ENCODE results near the gene FTCD. TPM values are rescaled to one million over a fixed set of nuclear protein-coding genes. Genes with fewer than 3 reads are reported as not detected.
"Not testable (repeated sequence)": the region's sequence is repeated elsewhere in the genome, so short reads cannot be mapped to it uniquely, and the experiment has no call there.

Gene FTCD
- total RNA-seq, 2 donors from 2014 or later, result 0.27 TPM; not detected in 1

- Histone ChIP-seq H3K4me1 (ENCODE audit: control insufficient read depth in 1 of 2, low read depth in 2 of 2) (no peaks in the 10 kb centered on the region), H3K27me3 (replicated peaks; ENCODE audit: insufficient read depth) (no peaks in the 10 kb centered on the region), H3K27ac (no peak overlapping the region), H3K36me3 (no peaks in the 10 kb centered on the region), H3K9me3 (no peaks in the 10 kb centered on the region), H3K4me3 (no peak overlapping the region)
- ATAC-seq (ENCODE audit: insufficient number of reproducible peaks, low FRiP score, low read depth), result no peak
- TF ChIP-seq, protein P1, sequence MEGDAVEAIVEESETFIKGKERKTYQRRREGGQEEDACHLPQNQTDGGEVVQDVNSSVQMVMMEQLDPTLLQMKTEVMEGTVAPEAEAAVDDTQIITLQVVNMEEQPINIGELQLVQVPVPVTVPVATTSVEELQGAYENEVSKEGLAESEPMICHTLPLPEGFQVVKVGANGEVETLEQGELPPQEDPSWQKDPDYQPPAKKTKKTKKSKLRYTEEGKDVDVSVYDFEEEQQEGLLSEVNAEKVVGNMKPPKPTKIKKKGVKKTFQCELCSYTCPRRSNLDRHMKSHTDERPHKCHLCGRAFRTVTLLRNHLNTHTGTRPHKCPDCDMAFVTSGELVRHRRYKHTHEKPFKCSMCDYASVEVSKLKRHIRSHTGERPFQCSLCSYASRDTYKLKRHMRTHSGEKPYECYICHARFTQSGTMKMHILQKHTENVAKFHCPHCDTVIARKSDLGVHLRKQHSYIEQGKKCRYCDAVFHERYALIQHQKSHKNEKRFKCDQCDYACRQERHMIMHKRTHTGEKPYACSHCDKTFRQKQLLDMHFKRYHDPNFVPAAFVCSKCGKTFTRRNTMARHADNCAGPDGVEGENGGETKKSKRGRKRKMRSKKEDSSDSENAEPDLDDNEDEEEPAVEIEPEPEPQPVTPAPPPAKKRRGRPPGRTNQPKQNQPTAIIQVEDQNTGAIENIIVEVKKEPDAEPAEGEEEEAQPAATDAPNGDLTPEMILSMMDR (IDR thresholded peaks at IDR 0.05), result no peak
- no peak for DNase-seq (ENCODE audit: low spot score)
Measured at GRCh38 chr21:46173573-46173972, 18.2 kb upstream of the FTCD start.

DNA sequence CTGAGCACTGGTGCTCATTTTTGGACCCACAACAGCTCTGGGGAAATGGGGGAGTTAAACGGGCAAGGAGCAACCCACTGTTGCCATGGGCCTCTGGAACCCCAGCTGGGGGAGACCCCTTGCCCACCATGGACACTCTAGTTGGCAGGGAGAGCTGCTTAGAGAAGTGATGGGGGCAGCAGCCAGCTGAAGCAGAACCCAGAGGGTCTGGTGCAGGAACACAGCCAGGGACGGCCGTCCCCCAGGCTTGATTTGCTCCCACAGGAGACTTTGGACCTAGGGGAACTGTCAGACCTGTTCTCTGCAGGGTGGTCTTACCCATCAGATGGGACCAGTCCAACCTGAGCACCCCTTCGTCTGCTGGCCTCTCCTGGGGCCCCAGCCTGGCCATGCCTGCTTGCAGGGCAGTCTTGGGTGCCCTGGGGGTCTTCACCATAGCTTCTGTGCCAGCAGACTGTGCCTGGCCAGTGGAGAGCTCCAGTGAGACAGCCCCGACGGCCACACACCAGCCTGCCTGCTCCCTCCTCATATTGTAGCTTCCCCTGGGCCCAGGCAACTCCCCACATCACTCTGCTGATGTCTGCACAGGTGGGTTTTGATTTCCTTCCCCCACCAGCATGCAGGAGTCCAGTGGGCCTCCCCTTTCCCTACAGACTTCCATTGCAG is 17.6 kb upstream of the FTCD start:
- ATAC-seq (ENCODE audit: insufficient number of reproducible peaks, low FRiP score, low read depth) (no peak), DNase-seq (ENCODE audit: low spot score) (no peak)
- no peak overlapping the region for H3K4me3 ChIP-seq
- H3K9me3 ChIP-seq, result no peaks in the 10 kb centered on the region
- TF ChIP-seq, protein P1 (IDR thresholded peaks at IDR 0.05), result no peak
- H3K36me3 ChIP-seq, result no peaks in the 10 kb centered on the region
- H3K4me1 ChIP-seq (ENCODE audit: control insufficient read depth in 1 of 2, low read depth in 2 of 2), result no peaks in the 10 kb centered on the region
- H3K27ac ChIP-seq, result no peak overlapping the region
- no peaks in the 10 kb centered on the region for H3K27me3 ChIP-seq (replicated peaks; ENCODE audit: insufficient read depth)

DNA sequence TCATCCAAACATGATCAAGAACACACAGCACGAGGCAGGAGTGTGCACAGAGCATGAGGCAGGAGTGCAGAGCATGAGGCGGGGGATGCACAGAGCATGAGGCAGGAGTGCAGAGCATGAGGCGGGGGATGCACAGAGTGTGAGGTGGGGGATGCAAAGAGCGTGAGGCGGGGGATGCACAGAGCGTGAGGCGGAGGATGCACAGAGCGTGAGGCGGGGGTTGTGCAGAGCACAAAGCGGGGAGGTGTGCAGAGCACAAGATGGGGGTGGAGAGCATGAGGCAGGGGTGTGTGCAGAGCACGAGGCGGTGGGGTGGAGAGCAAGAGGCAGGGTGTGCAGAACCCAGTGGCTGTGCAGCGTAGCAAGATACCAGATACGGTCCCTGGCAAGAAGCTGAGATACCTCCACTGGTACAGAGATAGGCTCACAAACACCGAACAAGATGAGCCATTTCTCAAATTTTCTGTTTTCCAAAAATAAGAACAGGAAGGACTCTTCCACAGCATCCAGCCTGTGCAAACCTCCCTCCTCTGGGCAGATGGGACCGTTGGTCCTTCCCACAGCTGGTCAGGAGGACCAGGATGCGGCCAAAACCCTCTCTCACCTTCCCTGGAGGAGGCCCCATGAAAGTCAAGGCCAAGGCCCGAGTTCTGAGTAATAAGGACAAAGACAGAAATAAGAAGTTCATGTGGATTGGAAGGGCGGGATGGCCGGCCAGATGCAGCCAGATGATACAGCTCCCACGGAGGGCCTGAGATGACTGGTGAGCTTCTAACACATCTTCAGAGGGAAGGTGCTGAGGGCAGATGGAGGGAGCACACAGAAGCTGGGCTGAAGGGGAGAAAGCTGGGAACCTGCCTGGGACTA is 16.9 kb upstream of the FTCD start:
- Histone ChIP-seq H3K4me3 (no peak overlapping the region), H3K36me3 (no peaks in the 10 kb centered on the region), H3K4me1 (ENCODE audit: control insufficient read depth in 1 of 2, low read depth in 2 of 2) (no peaks in the 10 kb centered on the region), H3K27me3 (replicated peaks; ENCODE audit: insufficient read depth) (no peaks in the 10 kb centered on the region), H3K9me3 (no peaks in the 10 kb centered on the region), H3K27ac (no peak overlapping the region)
- DNase-seq (ENCODE audit: low spot score) (no peak), ATAC-seq (ENCODE audit: insufficient number of reproducible peaks, low FRiP score, low read depth) (no peak)
- TF ChIP-seq, protein P1 (IDR thresholded peaks at IDR 0.05), result no peak

DNA sequence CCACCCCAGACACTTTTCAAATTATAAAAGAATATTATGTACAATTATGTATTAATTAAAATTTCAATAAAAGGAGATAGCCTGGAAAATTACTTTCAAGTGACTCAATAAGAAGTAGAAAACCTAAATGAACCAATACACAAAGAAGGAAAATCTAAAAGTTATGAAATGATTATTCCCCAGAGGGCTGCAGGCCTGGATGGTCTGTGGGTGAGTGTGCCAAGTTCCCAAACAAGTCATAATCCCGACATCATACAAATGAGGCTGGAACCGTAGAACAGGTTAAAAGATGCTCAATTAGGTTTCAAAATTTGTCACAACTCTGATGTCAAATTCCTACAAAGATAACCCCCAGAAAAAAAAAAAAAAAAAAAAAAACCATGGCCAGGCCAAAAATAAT is 16.2 kb upstream of the FTCD start:
- no peak overlapping the region for H3K4me3 ChIP-seq
- H3K27ac ChIP-seq, result no peak overlapping the region
- no peaks in the 10 kb centered on the region for H3K4me1 ChIP-seq (ENCODE audit: control insufficient read depth in 1 of 2, low read depth in 2 of 2)
- no peak for ATAC-seq (ENCODE audit: insufficient number of reproducible peaks, low FRiP score, low read depth)
- TF ChIP-seq, protein P1 (IDR thresholded peaks at IDR 0.05), result no peak
- no peaks in the 10 kb centered on the region for H3K36me3 ChIP-seq
- no peaks in the 10 kb centered on the region for H3K27me3 ChIP-seq (replicated peaks; ENCODE audit: insufficient read depth)
- no peak for DNase-seq (ENCODE audit: low spot score)
- no peaks in the 10 kb centered on the region for H3K9me3 ChIP-seq

- not testable (repeated sequence) for ATAC-seq (ENCODE audit: insufficient number of reproducible peaks, low FRiP score, low read depth); H3K36me3 ChIP-seq; H3K27ac ChIP-seq; H3K27me3 ChIP-seq (replicated peaks; ENCODE audit: insufficient read depth); DNase-seq (ENCODE audit: low spot score); H3K9me3 ChIP-seq; H3K4me3 ChIP-seq; H3K4me1 ChIP-seq (ENCODE audit: control insufficient read depth in 1 of 2, low read depth in 2 of 2)
Measured at GRCh38 chr21:46170436-46171193, 15.2 kb upstream of the FTCD start.

Data from thoracic aorta (tissue), 2 donors.